HG03342 (cell line): Measurements from ENCODE around the gene MYH2.

Experiments
- ATAC-seq: cut with Tn5 transposase; IDR thresholded peaks from one replicate; pipeline ENCODE4 v1.9.1; 2021; ENCODE audit warnings: mild to moderate bottlenecking, moderate library complexity; ENCODE audit not compliant: unreplicated experiment

MYH2 gene

DNA sequence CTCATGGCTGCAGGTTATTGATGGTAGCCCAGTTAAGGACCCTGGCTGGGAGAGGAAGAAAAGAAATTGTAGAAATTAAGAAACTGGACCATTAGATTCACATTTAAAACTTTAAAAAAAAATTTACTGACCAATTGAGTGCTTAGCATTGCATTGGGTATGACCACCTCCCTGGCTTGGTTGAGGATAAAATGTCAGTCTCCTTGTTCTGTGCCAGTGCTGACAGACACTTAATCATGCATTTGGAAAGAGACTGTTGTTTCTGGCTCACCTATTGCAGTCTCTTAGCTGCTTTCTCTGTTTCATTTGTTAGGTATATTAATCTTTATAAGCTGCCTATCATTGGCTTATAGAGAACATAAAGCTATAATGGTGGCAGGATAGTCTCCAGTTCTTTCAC is 32.8 kb downstream of the MYH2 start:
- ATAC-seq, result no peak

DNA sequence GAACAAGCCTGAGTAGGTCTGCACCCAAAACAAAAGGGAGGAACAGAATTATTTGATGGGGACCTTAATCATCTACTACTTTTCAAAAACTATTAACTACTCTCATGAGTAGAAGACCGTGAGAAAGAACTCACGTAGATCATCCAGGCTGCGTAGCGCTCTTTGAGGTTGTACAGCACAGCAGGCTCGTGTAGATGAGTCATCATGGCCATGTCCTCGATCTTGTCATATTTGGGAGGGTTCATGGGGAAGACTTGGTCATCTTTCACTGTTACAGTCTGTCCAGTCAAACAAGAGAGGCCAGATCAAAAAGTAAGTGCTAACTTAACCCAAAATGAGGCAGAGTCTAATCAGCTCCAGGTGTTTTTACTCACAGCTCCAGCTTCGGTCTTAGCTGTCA is 33.4 kb downstream of the MYH2 start:
- ATAC-seq, result no peak

DNA sequence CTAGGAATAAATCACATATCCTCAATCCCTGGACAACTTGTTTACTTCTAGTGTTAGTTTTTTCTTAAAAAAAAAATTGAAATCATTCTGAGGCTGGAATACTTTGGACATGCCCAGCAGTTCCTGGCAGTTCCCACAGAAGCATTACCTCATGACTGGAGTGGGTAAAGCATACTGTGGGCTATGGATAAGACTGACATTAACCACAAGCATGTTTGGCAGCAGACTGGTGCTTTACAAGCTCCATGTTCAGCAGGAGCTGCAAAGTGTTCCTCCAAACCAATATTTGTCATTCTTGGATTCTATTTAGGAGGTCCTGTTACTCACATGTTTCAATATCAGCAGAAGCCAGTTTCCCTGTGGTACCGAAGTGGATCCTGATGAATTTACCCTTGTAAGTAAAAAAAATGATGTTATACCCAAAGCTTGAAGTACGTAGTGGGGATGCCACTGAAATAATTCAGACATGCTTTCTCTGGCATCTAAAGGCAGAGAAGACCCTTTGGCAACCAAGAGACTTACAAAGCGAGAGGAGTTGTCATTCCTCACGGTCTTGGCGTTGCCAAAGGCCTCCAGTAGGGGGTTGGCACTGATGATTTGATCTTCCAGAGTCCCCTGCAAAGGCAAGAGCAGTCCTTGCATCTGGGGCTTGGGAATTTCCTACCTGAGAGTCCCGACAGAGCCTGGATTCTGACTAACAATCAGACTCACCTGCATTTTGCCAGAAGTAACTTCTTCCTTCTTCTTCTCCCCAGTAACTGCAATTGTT is 36.0 kb downstream of the MYH2 start:
- ATAC-seq, result no peak

DNA sequence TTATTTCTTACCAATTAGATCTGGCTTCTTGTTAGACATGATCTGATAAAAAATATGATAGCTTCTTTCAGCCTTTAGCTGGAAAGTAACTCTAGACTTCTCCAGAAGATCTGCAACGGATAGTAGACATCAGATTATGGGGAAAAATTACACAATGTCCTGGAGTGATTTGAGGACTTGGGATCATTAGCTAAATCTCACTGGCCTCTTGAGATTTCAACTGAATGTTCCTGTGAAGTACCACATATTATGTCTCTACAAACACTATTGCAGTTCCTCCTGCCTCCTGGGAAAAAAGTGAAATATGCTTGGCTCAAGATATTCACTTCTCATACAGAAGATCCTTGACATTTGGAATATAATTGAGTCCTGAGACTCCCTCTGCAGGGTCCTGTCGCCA is 36.6 kb downstream of the MYH2 start:
- ATAC-seq, result no peak

DNA sequence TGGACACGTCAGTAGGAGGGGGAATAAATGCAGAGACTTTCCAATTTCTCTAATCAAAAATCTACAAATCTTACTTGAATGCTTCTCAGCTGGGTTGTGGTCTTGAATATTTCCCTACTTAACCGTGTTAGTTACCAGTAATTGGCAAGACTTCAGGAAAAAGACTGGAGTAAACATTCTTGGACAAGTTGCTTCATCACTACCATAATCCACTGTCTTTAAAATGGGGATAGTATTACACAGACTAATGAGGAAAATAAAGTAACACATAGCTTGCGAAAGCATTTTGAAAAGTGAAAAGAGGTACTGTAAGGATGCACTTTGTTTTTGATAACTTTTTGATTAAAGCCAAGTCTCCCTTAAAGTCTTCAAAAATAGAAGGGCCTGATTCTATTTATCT is 49.5 kb downstream of the MYH2 start:
- no peak for ATAC-seq

DNA sequence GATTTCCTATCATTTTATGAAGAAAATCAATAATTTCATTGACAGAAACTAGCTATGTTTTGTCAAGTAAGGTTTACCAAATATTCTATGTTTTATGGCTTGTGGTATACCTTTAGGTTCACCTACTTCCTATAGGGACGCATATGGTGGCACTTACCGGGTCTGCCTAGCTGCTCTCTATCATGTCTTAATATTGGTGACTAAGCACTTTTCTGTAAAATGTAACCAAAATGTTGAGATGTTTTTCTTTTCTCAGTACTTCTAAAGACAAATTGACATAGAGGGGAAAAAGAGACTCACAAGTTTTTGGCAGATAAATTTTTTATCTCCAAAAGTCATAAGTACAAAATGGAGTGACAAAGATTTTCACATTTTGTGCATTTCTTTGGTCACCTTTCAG is 57.5 kb downstream of the MYH2 start:
- ATAC-seq, result no peak

DNA sequence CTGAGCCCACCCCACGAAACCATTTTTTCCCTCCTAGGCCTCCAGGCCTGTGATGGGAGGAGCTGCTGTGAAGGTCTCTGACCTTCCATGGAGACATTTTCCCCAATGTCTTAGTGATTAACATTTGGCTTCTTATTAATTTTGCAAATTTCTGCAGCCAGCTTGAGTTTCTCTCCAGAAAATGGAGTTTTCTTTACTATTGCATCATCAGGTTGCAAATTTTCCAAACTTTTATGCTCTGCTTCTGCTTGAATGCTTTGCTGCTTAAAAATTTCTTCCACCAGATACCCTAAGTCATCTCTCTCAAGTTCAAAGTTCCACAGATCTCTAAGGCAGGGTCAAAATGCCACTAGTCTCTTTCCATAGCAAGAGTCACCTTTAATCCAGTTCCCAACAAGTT is 67.2 kb downstream of the MYH2 start:
- ATAC-seq, result no peak

DNA sequence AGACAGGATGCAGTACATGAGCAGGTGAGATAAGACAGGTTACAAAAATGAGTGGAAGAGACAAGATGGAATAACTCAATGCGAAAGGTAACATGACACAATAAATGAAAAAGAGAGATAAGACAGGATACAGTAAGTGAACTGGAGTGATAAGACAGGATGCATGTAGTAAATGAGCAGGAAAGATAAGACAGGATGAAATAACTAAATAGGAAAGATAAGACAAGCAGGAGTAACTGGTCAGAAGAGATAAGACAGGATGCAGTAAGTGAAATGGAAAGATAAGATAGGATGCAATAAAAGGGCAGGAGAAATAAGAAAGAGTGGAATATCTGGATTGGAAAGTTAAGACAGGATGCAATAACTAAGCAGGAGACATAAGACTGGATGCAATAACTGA is 71.8 kb downstream of the MYH2 start:
- no peak for ATAC-seq

DNA sequence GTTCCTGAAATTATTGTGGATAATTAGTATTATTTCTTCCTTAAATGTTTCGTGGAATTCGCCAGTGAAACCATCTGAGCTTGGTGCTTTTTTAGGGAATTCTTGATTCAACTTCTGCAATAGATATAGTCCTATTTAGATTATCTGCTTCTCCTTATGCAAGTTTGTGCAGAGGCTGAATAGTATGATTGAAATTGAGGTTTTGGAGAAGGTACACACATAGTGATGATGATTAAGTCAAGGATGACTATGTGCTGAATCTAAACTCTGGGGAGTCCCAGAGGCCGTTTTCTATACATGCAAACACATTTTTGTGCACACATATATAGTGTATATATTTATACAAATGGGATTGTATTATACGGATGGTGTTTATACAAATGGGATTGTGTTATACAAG is 74.9 kb downstream of the MYH2 start:
- ATAC-seq, result no peak

DNA sequence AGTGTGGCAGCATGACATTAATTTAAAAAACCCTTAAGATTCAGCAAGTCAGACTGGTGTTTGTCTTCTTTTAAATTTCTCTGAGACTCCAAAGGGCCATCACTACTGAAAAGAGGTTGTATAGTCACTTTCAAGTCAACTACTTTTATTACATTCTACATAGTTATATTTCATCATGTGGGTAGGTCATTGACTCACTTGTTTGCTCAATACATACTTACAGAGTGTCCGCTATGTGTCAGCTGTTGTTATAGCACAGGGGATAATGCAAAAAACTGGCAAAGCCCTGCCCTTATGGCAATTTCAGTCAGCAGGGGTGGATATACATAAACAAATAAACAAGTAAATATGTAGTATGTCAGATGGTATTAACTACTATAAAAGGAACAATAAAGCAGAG is 77.6 kb downstream of the MYH2 start:
- ATAC-seq, result no peak
